HL-60 (cell line): ENCODE results near the gene PRDM2.

ENCODE experiments used
- DNase-seq, 2 experiments: peaks; one replicate each; pipeline ENCODE4 v3.0.0-alpha.2; 2010 to 2020; ENCODE audit warnings: low read depth in 1 of 2, low spot score in 1 of 2
- H3K27ac ChIP-seq: fragments of 250-450 bp; sonication (Bioruptor Pico); replicated peaks from 2 replicates; pipeline ENCODE4 v1.5.1; 2020; ENCODE audit warnings: mild to moderate bottlenecking, moderate library complexity
- H3K27me3 ChIP-seq: fragments of 250-450 bp; sonication (Bioruptor Pico); 2 replicates; pipeline ENCODE4 v1.5.1; 2021; ENCODE audit warnings: mild to moderate bottlenecking, moderate library complexity; ENCODE audit not compliant: insufficient read depth, poor library complexity, severe bottlenecking
- H3K4me3 ChIP-seq: replicated peaks from 2 replicates; pipeline ENCODE4 v1.5.1; 2011; ENCODE audit warnings: mild to moderate bottlenecking, control low read depth, low read length; ENCODE audit not compliant: insufficient read depth
- CTCF ChIP-seq: IDR thresholded peaks from one replicate; pipeline ENCODE4 v1.5.1; 2011; ENCODE audit warnings: low read length, control low read depth, inconsistent platforms; ENCODE audit not compliant: insufficient read depth
- GABPA ChIP-seq: IDR thresholded peaks from 2 replicates; pipeline ENCODE4 v1.6.1; 2012; ENCODE audit warnings: low read depth
- POLR2AphosphoS5 ChIP-seq: IDR thresholded peaks from 2 replicates; pipeline ENCODE4 v1.6.1; 2012; ENCODE audit warnings: low read depth
- REST ChIP-seq: IDR thresholded peaks from 2 replicates; pipeline ENCODE4 v1.6.1; 2012; ENCODE audit warnings: low read depth; ENCODE audit not compliant: insufficient replicate concordance
- SPI1 ChIP-seq: IDR thresholded peaks from 2 replicates; pipeline ENCODE4 v1.6.1; 2012; ENCODE audit warnings: low read depth, mild to moderate bottlenecking, borderline replicate concordance

Gene PRDM2

GRCh38 chr1:13757693-13758092 lies 57.7 kb downstream of the PRDM2 start:
- Histone ChIP-seq H3K4me3 (no peak overlapping the region), H3K27ac (no peak overlapping the region), H3K27me3 (no peaks in the 10 kb centered on the region)
- DNase-seq, result no peak
- TF ChIP-seq GABPA (no peak), SPI1 (no peak), POLR2AphosphoS5 (no peak), CTCF (no peak), REST (no peak)

GRCh38 chr1:13759072-13759471 lies 59.1 kb downstream of the PRDM2 start:
- DNase-seq, result no peak
- Histone ChIP-seq H3K4me3 (no peak overlapping the region), H3K27me3 (no peaks in the 10 kb centered on the region), H3K27ac (no peak overlapping the region)
- TF ChIP-seq REST, result no peak
- no peak for TF ChIP-seq POLR2AphosphoS5
- no peak for TF ChIP-seq CTCF
- no peak for TF ChIP-seq SPI1
- no peak for TF ChIP-seq GABPA

- no peak for TF ChIP-seq CTCF
- no peak for TF ChIP-seq SPI1
- TF ChIP-seq GABPA, result no peak
- no peak for TF ChIP-seq POLR2AphosphoS5
- TF ChIP-seq REST, result no peak
- DNase-seq, result no peak
- no peak overlapping the region for H3K4me3 ChIP-seq
- H3K27ac ChIP-seq, result no peak overlapping the region
- no peaks in the 10 kb centered on the region for H3K27me3 ChIP-seq
Observed at GRCh38 chr1:13760340-13760739, 60.4 kb downstream of the PRDM2 start.
